H1 (cell line): Measurements from ENCODE around the gene DHDDS. TPM values are rescaled to one million over a fixed set of nuclear protein-coding genes. Genes with fewer than 3 reads are reported as not detected.
A peak's percentile ranks its signal among the peaks of the same experiment; 100 is the strongest.

ENCODE experiments used
- BRCA1 ChIP-seq: IDR thresholded peaks from 2 replicates; pipeline ENCODE4 v1.6.1; 2012; ENCODE audit warnings: low read depth, low read length, improper control_type of control experiment
- CEBPB ChIP-seq: IDR thresholded peaks from 2 replicates; pipeline ENCODE4 v1.6.1; 2012; ENCODE audit warnings: low read depth, low read length
- CHD2 ChIP-seq: IDR thresholded peaks from 2 replicates; pipeline ENCODE4 v1.6.1; 2012; ENCODE audit warnings: low read length, improper control_type of control experiment
- CREB1 ChIP-seq: IDR thresholded peaks from 2 replicates; pipeline ENCODE4 v1.6.1; 2012; ENCODE audit warnings: inconsistent platforms
- JUND ChIP-seq: IDR thresholded peaks from 2 replicates; pipeline ENCODE4 v1.6.1; 2011; ENCODE audit warnings: mild to moderate bottlenecking, improper control_type of control experiment, low read length
- NRF1 ChIP-seq: IDR thresholded peaks from 2 replicates; pipeline ENCODE4 v1.6.1; 2011; ENCODE audit warnings: mild to moderate bottlenecking, low read depth, low read length, improper control_type of control experiment
- PHF8 ChIP-seq: fragments of 200-600 bp; sonication (generic); conservative IDR thresholded peaks from 2 replicates; pipeline ENCODE4 v1.7.1; 2012; ENCODE audit warnings: low read depth, mild to moderate bottlenecking, inconsistent platforms, low read length, moderate library complexity
- POLR2AphosphoS5 ChIP-seq: IDR thresholded peaks from 2 replicates; pipeline ENCODE4 v1.6.1; 2011; ENCODE audit warnings: low read depth, low read length
- RXRA ChIP-seq: IDR thresholded peaks from 2 replicates; pipeline ENCODE4 v1.6.1; 2011; ENCODE audit warnings: low read depth, mild to moderate bottlenecking, low read length, moderate library complexity; ENCODE audit not compliant: insufficient read depth
- TEAD4 ChIP-seq: IDR thresholded peaks from 2 replicates; pipeline ENCODE4 v1.6.1; 2012; ENCODE audit warnings: low read depth, low read length, inconsistent platforms, mixed read lengths
- polyA plus RNA-seq, 7 experiments: library from polyadenylated mRNA; depleted of rRNA in 3 of 7; stranded (reverse) in 5 of 7; unstranded in 2 of 7; fragments of >200 nt in 5 of 7; fragments of 200-250 nt in 2 of 7; gene quantifications; 1 replicate in 5 of 7; 2 replicates in 1 of 7; 4 replicates in 1 of 7; pipeline versions ENCODE4 v1.2.1 to v1.2.3, GENCODE V29; 2011 to 2013; ENCODE audit warnings: missing spikeins in 2 of 7, mixed read lengths in 2 of 7
- total RNA-seq: library from RNA; stranded (reverse); fragmentation: NEBNext Ultra II Directional; extraction: Animal tissue kit (Norgen Biotek cat#: 25700); gene quantifications from 2 replicates; pipeline ENCODE4 v1.2.1, GENCODE V29; 2021
- TF ChIP-seq, protein P1 (sequence below): IDR thresholded peaks from 2 replicates; pipeline ENCODE4 v1.6.1; 2012; ENCODE audit warnings: low read length, inconsistent platforms
- TF ChIP-seq, protein P2 (sequence below): IDR thresholded peaks from 2 replicates; pipeline ENCODE4 v1.6.1; 2011; ENCODE audit warnings: low read length, improper control_type of control experiment

Gene DHDDS
- total and polyA plus RNA-seq, 2 of the 8 experiments (the other 6 are each of a cell fraction or from before 2014, with no cell fraction given): 28.3 to 44.6 TPM

DNA sequence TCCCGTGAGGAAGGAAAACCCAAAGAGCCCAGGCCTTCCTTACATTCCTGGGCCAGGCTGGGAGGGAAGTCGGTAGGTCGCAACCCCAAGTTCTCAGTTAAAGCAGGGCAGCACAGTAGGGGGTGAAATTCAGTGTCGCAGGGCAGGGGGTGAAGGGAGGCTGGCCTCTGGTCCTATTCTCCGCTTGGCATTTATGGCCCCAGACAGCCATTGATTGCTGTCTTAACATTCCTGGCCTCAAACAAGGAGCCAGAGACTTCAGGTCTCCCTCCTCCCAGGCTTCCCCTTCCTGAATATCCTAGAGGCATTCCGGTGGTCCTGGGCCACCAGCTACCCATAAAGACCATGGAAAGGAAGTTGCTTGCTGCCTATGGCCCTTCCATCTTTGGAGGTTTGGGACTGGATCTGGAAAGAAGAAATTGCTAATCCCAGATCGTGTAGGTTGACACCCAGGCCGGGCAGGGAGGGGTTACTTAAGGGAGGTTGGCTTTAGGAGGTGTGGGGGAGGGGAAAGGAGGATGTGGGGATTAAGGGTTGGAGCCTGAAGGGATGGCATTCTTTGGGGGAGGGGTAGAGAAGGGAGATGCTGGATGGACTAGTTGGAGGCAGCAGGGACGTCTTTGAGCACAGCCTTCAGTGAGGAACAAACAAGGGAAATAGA is 19.8 kb upstream of the DHDDS start (continued):
- TF ChIP-seq RXRA (no peak), CREB1 (no peak), POLR2AphosphoS5 (peak; percentile 82), CEBPB (no peak), BRCA1 (no peak), PHF8 (no peak), NRF1 (no peak), CHD2 (peak; percentile 74), JUND (no peak; the same call in 1 of the 2 replicates), TEAD4 (peak; percentile 91)
- TF ChIP-seq, protein P1, sequence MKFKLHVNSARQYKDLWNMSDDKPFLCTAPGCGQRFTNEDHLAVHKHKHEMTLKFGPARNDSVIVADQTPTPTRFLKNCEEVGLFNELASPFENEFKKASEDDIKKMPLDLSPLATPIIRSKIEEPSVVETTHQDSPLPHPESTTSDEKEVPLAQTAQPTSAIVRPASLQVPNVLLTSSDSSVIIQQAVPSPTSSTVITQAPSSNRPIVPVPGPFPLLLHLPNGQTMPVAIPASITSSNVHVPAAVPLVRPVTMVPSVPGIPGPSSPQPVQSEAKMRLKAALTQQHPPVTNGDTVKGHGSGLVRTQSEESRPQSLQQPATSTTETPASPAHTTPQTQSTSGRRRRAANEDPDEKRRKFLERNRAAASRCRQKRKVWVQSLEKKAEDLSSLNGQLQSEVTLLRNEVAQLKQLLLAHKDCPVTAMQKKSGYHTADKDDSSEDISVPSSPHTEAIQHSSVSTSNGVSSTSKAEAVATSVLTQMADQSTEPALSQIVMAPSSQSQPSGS: no peak; the same call in 1 of the 2 replicates
- TF ChIP-seq, protein P2, sequence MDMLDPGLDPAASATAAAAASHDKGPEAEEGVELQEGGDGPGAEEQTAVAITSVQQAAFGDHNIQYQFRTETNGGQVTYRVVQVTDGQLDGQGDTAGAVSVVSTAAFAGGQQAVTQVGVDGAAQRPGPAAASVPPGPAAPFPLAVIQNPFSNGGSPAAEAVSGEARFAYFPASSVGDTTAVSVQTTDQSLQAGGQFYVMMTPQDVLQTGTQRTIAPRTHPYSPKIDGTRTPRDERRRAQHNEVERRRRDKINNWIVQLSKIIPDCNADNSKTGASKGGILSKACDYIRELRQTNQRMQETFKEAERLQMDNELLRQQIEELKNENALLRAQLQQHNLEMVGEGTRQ: no peak
